Caco-2 (cell line): ENCODE measurements around the gene EFL1. TPM values are rescaled to one million over a fixed set of nuclear protein-coding genes. Genes with fewer than 3 reads are reported as not detected.
"Not testable (repeated sequence)": the region's sequence is repeated elsewhere in the genome, so short reads cannot be mapped to it uniquely, and the experiment has no call there.

ENCODE experiments used
- Bru-seq: library from RNA; stranded (reverse); fragments of 400-500 nt; gene quantifications from one replicate; lab custom pipeline; 2021; lab: Mats Ljungman, UMichigan
- BruChase-seq, 2 experiments: library from RNA; stranded (reverse); fragments of 400-500 nt; gene quantifications; one replicate each; lab custom pipeline; 2021; lab: Mats Ljungman, UMichigan
- BruUV-seq: library from RNA; stranded (reverse); fragments of 400-500 nt; replicated peaks from 2 replicates; lab custom pipeline; 2021; lab: Mats Ljungman, UMichigan
- CTCF ChIA-PET: fragments of 300-600 bp; sonication (Branson Sonifier 250); formaldehyde crosslinking; loops from one replicate; lab custom pipeline; 2022; ENCODE audit warnings: antibody characterized with exemption; lab: Charles Lee
- POLR2A ChIA-PET: fragments of 300-600 bp; sonication (Branson Sonifier 250); formaldehyde crosslinking; loops from one replicate; lab custom pipeline; 2022; ENCODE audit warnings: antibody characterized with exemption; lab: Charles Lee
- DNase-seq, 2 experiments: peaks; one replicate each; pipeline versions ENCODE4 v3.0.0 to v3.0.0-alpha.2; 2020 to 2022
- H3K27me3 ChIP-seq: replicated peaks from 2 replicates; pipeline ENCODE4 v1.6.0; 2011; ENCODE audit warnings: low read length; ENCODE audit not compliant: control insufficient read depth, insufficient read depth
- H3K36me3 ChIP-seq: 2 replicates; pipeline ENCODE4 v1.5.1; 2011; ENCODE audit warnings: low read length; ENCODE audit not compliant: control insufficient read depth, insufficient read depth
- H3K4me1 ChIP-seq: fragments of 250-450 bp; sonication (Bioruptor Pico); 2 replicates; pipeline ENCODE4 v1.5.1; 2020; ENCODE audit warnings: mild to moderate bottlenecking
- H3K4me3 ChIP-seq: 2 replicates; pipeline ENCODE4 v1.5.1; 2011; ENCODE audit warnings: low read depth, mild to moderate bottlenecking, control low read depth, low read length
- H3K9me3 ChIP-seq: fragments of 250-450 bp; sonication (Bioruptor Pico); 2 replicates; pipeline ENCODE4 v1.5.1; 2020; ENCODE audit warnings: mild to moderate bottlenecking, moderate library complexity
- H3K27ac Mint-ChIP-seq: one replicate; pipeline ENCODE4 v1.8.0; 2022; ENCODE audit warnings: mixed read lengths; ENCODE audit not compliant: unreplicated experiment
- H3K27me3 Mint-ChIP-seq: one replicate; pipeline ENCODE4 v1.8.0; 2022; ENCODE audit warnings: mixed read lengths; ENCODE audit not compliant: insufficient read depth, unreplicated experiment
- H3K36me3 Mint-ChIP-seq: one replicate; pipeline ENCODE4 v1.8.0; 2022; ENCODE audit warnings: mild to moderate bottlenecking, mixed read lengths; ENCODE audit not compliant: insufficient read depth, unreplicated experiment
- H3K4me1 Mint-ChIP-seq: one replicate; pipeline ENCODE4 v1.8.0; 2022; ENCODE audit warnings: low read depth, mixed read lengths; ENCODE audit not compliant: unreplicated experiment
- H3K4me3 Mint-ChIP-seq: one replicate; pipeline ENCODE4 v1.8.0; 2022; ENCODE audit warnings: mild to moderate bottlenecking, moderate library complexity, mixed read lengths; ENCODE audit not compliant: unreplicated experiment
- H3K9me3 Mint-ChIP-seq: one replicate; pipeline ENCODE4 v1.8.0; 2022; ENCODE audit warnings: mixed read lengths; ENCODE audit not compliant: unreplicated experiment
- intact Hi-C: fragments of 100-400 bp; cut with micrococcal nuclease; formaldehyde crosslinking; loops from one replicate; pipeline ENCODE4 v1.10.0; 2022; ENCODE audit not compliant: unreplicated experiment
- long read RNA-seq: library from polyadenylated mRNA; stranded (forward); transcript quantifications from one replicate; pipeline ENCODE4 v2.0.0, GENCODE V29; 2022
- total RNA-seq: library from RNA; stranded (reverse); gene quantifications from 2 replicates; pipeline ENCODE4 v1.2.3, GENCODE V29; 2022
- TF ChIP-seq, protein P1 (sequence below), 2 experiments: fragments of 200-600 bp in 1 of 2; IDR thresholded peaks; 1 replicate in 1 of 2; 2 replicates in 1 of 2; pipeline versions ENCODE4 v1.5.1 to v1.8.0; 2011 to 2022; ENCODE audit warnings: antibody characterized with exemption in 1 of 2, control low read depth in 1 of 2, inconsistent platforms in 1 of 2, low read depth in 1 of 2, low read length in 1 of 2, mild to moderate bottlenecking in 1 of 2, moderate library complexity in 1 of 2; ENCODE audit not compliant: insufficient read depth in 1 of 2, severe bottlenecking in 1 of 2, unreplicated experiment in 1 of 2

The EFL1 gene
- total RNA-seq (10.3 and 14.3 TPM in 2 replicates), Bru-seq, nascent RNA (percentile 70 among the genes with signal in this experiment), BruChase-seq, experiment 1, labeled RNA remaining after a 2-hour chase (percentile 60 among the genes with signal in this experiment), BruChase-seq, experiment 2, labeled RNA remaining after a 6-hour chase (percentile 55 among the genes with signal in this experiment)
- long read RNA-seq, transcript EFL1-201 (20 exons, 3,675 nt): major isoform, 10 of 16 reads
- long read RNA-seq, partial matches to known transcripts: 4 of 16 reads
- long read RNA-seq, other reads (novel, unspliced or antisense): 2 of 16 reads

GRCh38 chr15:82262422-82263026 lies at the start of gene EFL1, which contains the start of gene SAXO2:
TSS of gene EFL1 (minus strand) at chr15:82262734. CDS start at chr15:82261778, 956 bp downstream.
TSS of gene SAXO2 (plus strand) at chr15:82262818. CDS start at chr15:82262880, 62 bp downstream.
- Mint-ChIP-seq H3K4me3 (peak within 1 kb of the TSS; percentile 97), H3K9me3 (no peaks in the 10 kb centered on the region), H3K27ac (peak within 1 kb of the TSS; percentile 97), H3K36me3 (peaks cover 11% of the 10 kb centered on the region), H3K27me3 (no peaks in the 10 kb centered on the region), H3K4me1 (peaks cover 14% of the 10 kb centered on the region)
- H3K4me3 ChIP-seq: peak within 1 kb of the TSS; percentile 92
- peaks cover 1% of the 10 kb centered on the region; the same call in 1 of the 2 replicates for H3K36me3 ChIP-seq
- no peaks in the 10 kb centered on the region for H3K27me3 ChIP-seq
- H3K4me1 ChIP-seq: peaks cover 13% of the 10 kb centered on the region
- peak; percentile 88 to 92 for DNase-seq
- TF ChIP-seq, protein P1, sequence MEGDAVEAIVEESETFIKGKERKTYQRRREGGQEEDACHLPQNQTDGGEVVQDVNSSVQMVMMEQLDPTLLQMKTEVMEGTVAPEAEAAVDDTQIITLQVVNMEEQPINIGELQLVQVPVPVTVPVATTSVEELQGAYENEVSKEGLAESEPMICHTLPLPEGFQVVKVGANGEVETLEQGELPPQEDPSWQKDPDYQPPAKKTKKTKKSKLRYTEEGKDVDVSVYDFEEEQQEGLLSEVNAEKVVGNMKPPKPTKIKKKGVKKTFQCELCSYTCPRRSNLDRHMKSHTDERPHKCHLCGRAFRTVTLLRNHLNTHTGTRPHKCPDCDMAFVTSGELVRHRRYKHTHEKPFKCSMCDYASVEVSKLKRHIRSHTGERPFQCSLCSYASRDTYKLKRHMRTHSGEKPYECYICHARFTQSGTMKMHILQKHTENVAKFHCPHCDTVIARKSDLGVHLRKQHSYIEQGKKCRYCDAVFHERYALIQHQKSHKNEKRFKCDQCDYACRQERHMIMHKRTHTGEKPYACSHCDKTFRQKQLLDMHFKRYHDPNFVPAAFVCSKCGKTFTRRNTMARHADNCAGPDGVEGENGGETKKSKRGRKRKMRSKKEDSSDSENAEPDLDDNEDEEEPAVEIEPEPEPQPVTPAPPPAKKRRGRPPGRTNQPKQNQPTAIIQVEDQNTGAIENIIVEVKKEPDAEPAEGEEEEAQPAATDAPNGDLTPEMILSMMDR (IDR thresholded peaks at IDR 0.05; ENCODE audit: insufficient read depth in 1 of 2, low read depth in 1 of 2, low read length in 1 of 2, severe bottlenecking in 1 of 2, unreplicated experiment in 1 of 2): no peak
- BruUV-seq: no TSS peak
- H3K9me3 ChIP-seq: no peaks in the 10 kb centered on the region
- CTCF ChIA-PET: no interaction called here
- intact Hi-C loops: loop anchor here (5.0 kb wide), 1 partner anchor 40 kb away; no protein-coding TSS in a partner anchor
- POLR2A ChIA-PET: no interaction called here

GRCh38 chr15:82311321-82311720 lies 48.8 kb upstream of the EFL1 start:
- BruUV-seq, H3K27me3 ChIP-seq, H3K36me3 ChIP-seq, POLR2A ChIA-PET, H3K4me3 Mint-ChIP-seq, H3K9me3 ChIP-seq, H3K36me3 Mint-ChIP-seq, H3K4me1 ChIP-seq, intact Hi-C loops, CTCF ChIA-PET, H3K27ac Mint-ChIP-seq, H3K4me1 Mint-ChIP-seq, DNase-seq, H3K4me3 ChIP-seq: not testable (repeated sequence)
- H3K9me3 Mint-ChIP-seq: peaks cover 14% of the 10 kb centered on the region
- H3K27me3 Mint-ChIP-seq: peaks cover 13% of the 10 kb centered on the region

DNA sequence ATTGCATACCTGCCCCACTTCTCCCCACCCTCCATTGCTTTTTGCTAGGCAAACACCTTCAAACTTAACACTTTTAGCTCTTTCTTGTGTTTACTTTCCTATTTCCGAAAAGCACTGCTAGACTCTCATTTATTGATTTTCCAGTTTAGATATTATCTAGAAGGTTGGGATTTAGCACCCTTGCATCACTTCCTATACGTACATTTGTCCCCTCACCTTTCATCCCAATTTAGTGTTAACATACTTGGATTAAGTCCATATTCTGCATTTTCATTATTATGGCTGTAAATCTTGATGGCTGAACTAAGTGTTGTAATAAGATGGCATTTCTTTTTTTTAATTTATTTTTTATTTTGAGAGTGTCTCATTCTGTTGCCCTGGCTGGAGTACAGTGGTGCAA lies 47.3 kb upstream of the EFL1 start:
- no TSS peak for BruUV-seq
- no peaks in the 10 kb centered on the region for H3K36me3 Mint-ChIP-seq
- H3K4me1 ChIP-seq: no peaks in the 10 kb centered on the region
- POLR2A ChIA-PET: no interaction called here
- no peaks in the 10 kb centered on the region for H3K9me3 ChIP-seq
- no peaks in the 10 kb centered on the region for H3K36me3 ChIP-seq
- intact Hi-C loops: no loop called here
- no peak overlapping the region for H3K4me3 ChIP-seq
- no peaks in the 10 kb centered on the region for H3K27me3 ChIP-seq
- H3K27ac Mint-ChIP-seq: no peak overlapping the region
- CTCF ChIA-PET: interaction anchor here (0.8 kb wide), 1 partner anchor 88 kb away, joined by 3 read pairs; no protein-coding TSS in a partner anchor
- no peak overlapping the region for H3K4me3 Mint-ChIP-seq
- DNase-seq: no peak
- peaks cover 14% of the 10 kb centered on the region for H3K9me3 Mint-ChIP-seq
- TF ChIP-seq, protein P1 (IDR thresholded peaks at IDR 0.05; ENCODE audit: insufficient read depth in 1 of 2, low read depth in 1 of 2, low read length in 1 of 2, severe bottlenecking in 1 of 2, unreplicated experiment in 1 of 2): no peak
- no peaks in the 10 kb centered on the region for H3K4me1 Mint-ChIP-seq
- peaks cover 10% of the 10 kb centered on the region for H3K27me3 Mint-ChIP-seq
